ENCODE data around the gene PRR3.
A peak's percentile ranks its signal among the peaks of the same experiment; 100 is the strongest.

GRCh38 chr6:30612213-30612612 lies 55.1 kb downstream of the PRR3 start:
- peak; percentile 68 for TF ChIP-seq CTCF (conservative IDR thresholded peaks at IDR 0.05; ENCODE audit: low read depth, low read length)
- TF ChIP-seq EZH2 (IDR thresholded peaks at IDR 0.05; ENCODE audit: low read length, unreplicated experiment) = no peak

Measured in PC-3 (cell line).